ENCODE data around the gene OR1G1.
"Not testable (repeated sequence)": the region's sequence is repeated elsewhere in the genome, so short reads cannot be mapped to it uniquely, and the experiment has no call there.

The OR1G1 gene

DNA sequence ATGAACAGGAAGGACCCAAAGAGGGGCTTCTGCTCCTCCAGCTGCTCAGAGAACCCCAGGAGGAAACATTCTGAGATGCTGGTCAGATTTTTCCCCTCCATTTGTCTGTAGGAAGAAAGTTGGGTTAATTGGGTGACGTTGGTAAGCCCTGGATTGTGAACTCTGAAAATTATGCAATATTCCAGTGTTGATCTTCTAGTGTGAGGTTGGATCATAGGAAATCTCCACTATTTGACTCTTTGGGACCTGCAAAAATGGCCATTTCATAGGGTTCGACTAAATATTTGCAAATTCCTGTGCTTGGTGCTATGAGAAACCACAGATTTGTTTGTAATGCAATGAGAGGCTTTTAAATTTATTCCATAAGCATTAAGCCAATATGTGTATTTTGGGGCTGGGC, at the start of gene OR1G1:
Gene OR1G1 (minus strand): TSS at position 101 of the 400 bp plus-strand sequence. CDS start 0 bp downstream, at position 101.
- no peak for DNase-seq

DNA sequence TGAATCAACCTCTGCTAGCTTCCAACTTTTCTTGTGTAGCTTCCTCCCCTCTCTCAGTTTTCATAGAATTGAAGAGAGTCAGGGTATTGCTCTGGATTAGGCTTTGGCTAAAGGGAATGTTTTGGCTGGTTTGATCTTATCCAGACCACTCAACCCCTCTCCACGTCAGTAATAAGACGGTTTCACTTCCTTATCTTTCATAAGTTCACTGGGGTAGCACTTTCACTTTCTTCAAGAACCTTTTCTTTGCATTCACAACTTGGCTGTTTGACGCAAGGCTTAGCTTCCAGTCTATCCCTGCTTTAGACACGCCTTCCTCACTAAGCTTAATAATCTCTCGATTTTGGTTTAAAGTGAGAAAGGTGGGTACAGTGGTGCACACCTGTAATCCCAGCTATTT, 40.2 kb upstream of the OR1G1 start:
- no peak for DNase-seq

DNA sequence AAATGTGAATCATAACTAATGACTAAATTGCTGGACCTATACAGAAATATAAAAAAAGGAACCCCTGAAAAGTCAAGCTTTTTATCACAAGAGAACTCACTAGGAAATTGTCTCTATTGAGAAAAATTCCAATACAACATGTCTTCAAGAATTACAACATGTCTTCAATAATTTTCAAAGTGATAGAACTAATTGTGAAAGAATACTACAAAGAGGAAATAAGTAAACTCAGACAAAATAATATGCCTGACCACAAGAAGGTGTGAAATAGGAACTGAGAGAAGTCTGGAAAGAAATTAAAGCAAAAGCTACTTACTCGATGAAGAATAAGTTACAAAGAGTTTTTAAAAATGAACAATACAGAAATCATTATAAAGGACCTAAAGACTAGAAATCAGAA, 29.9 kb upstream of the OR1G1 start:
- no peak for DNase-seq

DNA sequence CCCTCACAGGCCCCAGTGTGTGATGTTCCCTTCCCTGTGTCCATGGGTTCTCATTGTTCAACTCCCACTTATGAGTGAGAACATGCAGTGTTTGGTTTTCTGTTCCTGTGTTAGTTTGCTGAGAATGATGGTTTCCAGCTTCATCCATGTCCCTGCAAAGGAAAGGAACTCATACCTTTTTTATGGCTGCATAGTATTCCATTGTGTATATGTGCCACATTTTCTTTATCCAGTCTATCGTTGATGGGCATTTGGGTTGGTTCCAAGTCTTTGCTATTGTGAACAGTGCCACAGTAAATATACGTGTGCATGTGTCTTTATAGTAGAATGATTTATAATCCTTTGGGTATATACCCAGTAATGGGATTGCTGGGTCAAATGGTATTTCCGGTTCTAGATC, 10.1 kb upstream of the OR1G1 start:
- DNase-seq: not testable (repeated sequence)

DNA sequence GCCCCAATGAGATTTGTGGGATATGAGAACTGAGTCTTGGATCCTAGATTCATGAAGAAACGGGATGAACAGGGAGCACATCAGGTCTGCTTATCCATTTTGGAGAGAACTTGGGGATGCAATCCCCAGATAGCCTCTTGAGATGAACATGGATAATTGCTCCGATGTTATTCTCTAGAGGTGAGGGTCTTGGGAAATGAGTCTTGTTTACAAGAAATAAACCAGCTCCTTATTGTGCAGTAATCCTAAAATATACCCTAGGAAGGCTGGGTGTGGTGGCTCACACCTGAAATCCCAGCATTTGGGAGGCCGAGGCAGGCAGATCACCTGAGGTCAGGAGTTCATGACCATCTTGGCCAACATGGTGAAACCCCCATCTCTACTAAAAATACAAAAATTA, 23.0 kb downstream of the OR1G1 start, which contains the start of gene OR1D2:
Gene OR1D2 (minus strand): TSS at position 101 of the 400 bp plus-strand sequence. CDS start 11,426 bp downstream, outside the sequence.
- DNase-seq: no peak
